Mesenchymal stem cell (in vitro differentiated cells and primary cell): Measurements from ENCODE around the gene ITGB8.

Source experiments
- DNase-seq: peaks from one replicate; pipeline ENCODE4 v3.0.0-alpha.2; 2013
- H2AFZ ChIP-seq: one replicate; pipeline ENCODE4 v1.6.1; 2013; ENCODE audit warnings: low read depth, mild to moderate bottlenecking, control low read depth, inconsistent platforms, low read length, moderate library complexity
- H2AK5ac ChIP-seq: 2 replicates; pipeline ENCODE4 v1.6.1; 2013; ENCODE audit warnings: low read length, moderate library complexity, mild to moderate bottlenecking, inconsistent platforms; ENCODE audit not compliant: severe bottlenecking
- H2BK120ac ChIP-seq: one replicate; pipeline ENCODE4 v1.6.1; 2013; ENCODE audit warnings: low read depth, mild to moderate bottlenecking, inconsistent platforms, low read length, moderate library complexity
- H2BK12ac ChIP-seq, 2 experiments: one replicate each; pipeline ENCODE4 v1.6.1; 2013; ENCODE audit warnings: inconsistent platforms in 2 of 2, low read length in 2 of 2, mild to moderate bottlenecking in 2 of 2, moderate library complexity in 2 of 2, control low read depth in 1 of 2
- H2BK15ac ChIP-seq: one replicate; pipeline ENCODE4 v1.6.1; 2013; ENCODE audit warnings: mild to moderate bottlenecking, low read depth, inconsistent platforms; ENCODE audit not compliant: poor library complexity, severe bottlenecking
- H2BK5ac ChIP-seq: 2 replicates; pipeline ENCODE4 v1.6.1; 2013; ENCODE audit warnings: low read depth, mild to moderate bottlenecking, low read length, control low read depth, inconsistent platforms; ENCODE audit not compliant: poor library complexity, severe bottlenecking
- H3K14ac ChIP-seq, 2 experiments: one replicate each; pipeline ENCODE4 v1.6.1; 2013; ENCODE audit warnings: inconsistent platforms in 2 of 2, low read length in 2 of 2, control low read depth in 1 of 2, mild to moderate bottlenecking in 1 of 2, moderate library complexity in 1 of 2
- H3K18ac ChIP-seq, 2 experiments: one replicate each; pipeline ENCODE4 v1.6.1; 2013; ENCODE audit warnings: inconsistent platforms in 2 of 2, low read length in 2 of 2, control low read depth in 1 of 2, low read depth in 1 of 2, mild to moderate bottlenecking in 1 of 2
- H3K23ac ChIP-seq, 2 experiments: one replicate each; pipeline ENCODE4 v1.6.1; 2013; ENCODE audit warnings: inconsistent platforms in 2 of 2, low read length in 2 of 2, mild to moderate bottlenecking in 2 of 2, moderate library complexity in 2 of 2, control low read depth in 1 of 2
- H3K27ac ChIP-seq: 2 replicates; pipeline ENCODE4 v1.5.1; 2013; ENCODE audit warnings: mild to moderate bottlenecking, moderate library complexity, low read length, control low read depth, inconsistent platforms; ENCODE audit not compliant: poor library complexity, severe bottlenecking
- H3K27me3 ChIP-seq, 2 experiments: 2 replicates each; pipeline versions ENCODE4 v1.6.1 to v1.7.0; 2013; ENCODE audit warnings: low read length in 2 of 2, mild to moderate bottlenecking in 2 of 2, moderate library complexity in 2 of 2, control low read depth in 1 of 2, inconsistent platforms in 1 of 2; ENCODE audit not compliant: control insufficient read depth in 1 of 2, insufficient read depth in 1 of 2
- H3K36me3 ChIP-seq, 2 experiments: 2 replicates each; pipeline versions ENCODE4 v1.6.1 to v1.7.0; 2013; ENCODE audit warnings: low read length in 2 of 2, control low read depth in 1 of 2, inconsistent platforms in 1 of 2, low read depth in 1 of 2, mild to moderate bottlenecking in 1 of 2; ENCODE audit not compliant: insufficient read depth in 2 of 2, control insufficient read depth in 1 of 2
- H3K4ac ChIP-seq, 2 experiments: one replicate each; pipeline ENCODE4 v1.6.1; 2013; ENCODE audit warnings: inconsistent platforms in 2 of 2, low read length in 2 of 2, mild to moderate bottlenecking in 2 of 2, moderate library complexity in 2 of 2, control low read depth in 1 of 2, low read depth in 1 of 2
- H3K4me1 ChIP-seq: 2 replicates; pipeline ENCODE4 v1.6.1; 2013; ENCODE audit warnings: low read depth, low read length, control low read depth; ENCODE audit not compliant: control insufficient read depth, insufficient read depth
- H3K4me2 ChIP-seq: 2 replicates; pipeline ENCODE4 v1.6.1; 2013; ENCODE audit warnings: low read length, mild to moderate bottlenecking, inconsistent platforms; ENCODE audit not compliant: poor library complexity, severe bottlenecking
- H3K4me3 ChIP-seq, 2 experiments: 2 replicates each; pipeline versions ENCODE4 v1.5.1 to v1.7.0; 2013; ENCODE audit warnings: low read length in 2 of 2, mild to moderate bottlenecking in 2 of 2, control low read depth in 1 of 2, low read depth in 1 of 2; ENCODE audit not compliant: insufficient read depth in 1 of 2
- H3K79me1 ChIP-seq: replicated peaks from 2 replicates; pipeline ENCODE4 v1.6.1; 2013; ENCODE audit warnings: mild to moderate bottlenecking, control low read depth, low read length, inconsistent platforms; ENCODE audit not compliant: poor library complexity, severe bottlenecking
- H3K9ac ChIP-seq: 2 replicates; pipeline ENCODE4 v1.7.0; 2013; ENCODE audit warnings: mild to moderate bottlenecking, low read length, moderate library complexity
- H3K9me3 ChIP-seq: 2 replicates; pipeline ENCODE4 v1.7.0; 2013; ENCODE audit warnings: mild to moderate bottlenecking, low read length; ENCODE audit not compliant: control insufficient read depth
- H4K8ac ChIP-seq: one replicate; pipeline ENCODE4 v1.6.1; 2013; ENCODE audit warnings: inconsistent platforms, mild to moderate bottlenecking, low read length, moderate library complexity
- H4K91ac ChIP-seq: one replicate; pipeline ENCODE4 v1.6.1; 2013; ENCODE audit warnings: mild to moderate bottlenecking, low read length, inconsistent platforms
- whole genome bisulfite sequencing: methylation state at CpG from one replicate; pipeline ENCODE4 v1.1.7; 2013; ENCODE audit warnings: mixed read lengths; 5-methylcytosine and 5-hydroxymethylcytosine counted together

Gene ITGB8

DNA sequence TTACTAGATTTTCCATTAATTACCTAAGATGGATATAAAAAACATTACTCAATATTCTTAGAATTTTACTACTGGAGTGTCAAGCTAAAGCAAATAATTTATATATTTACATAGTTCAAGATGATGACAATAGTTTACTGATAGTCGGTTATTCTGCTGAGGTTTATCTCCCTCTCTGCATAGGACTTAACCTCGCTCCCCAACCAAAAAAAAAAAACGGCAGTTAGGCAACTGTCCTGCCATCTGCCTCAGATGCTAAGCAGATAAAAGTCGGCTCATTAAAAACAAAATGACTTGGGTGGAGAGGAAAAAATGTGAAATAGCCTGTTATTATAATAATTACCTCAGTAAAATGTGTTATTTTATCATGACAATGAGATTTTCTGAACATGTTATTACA lies 14.0 kb upstream of the ITGB8 start:
- no peak overlapping the region for H3K14ac ChIP-seq
- H3K9ac ChIP-seq = no peak overlapping the region
- no peak overlapping the region for H4K91ac ChIP-seq
- no peaks in the 10 kb centered on the region for H3K27me3 ChIP-seq
- no peak overlapping the region for H3K4me2 ChIP-seq
- H3K4me3 ChIP-seq = no peak overlapping the region
- H2BK15ac ChIP-seq = no peak overlapping the region
- H2BK12ac ChIP-seq = no peak overlapping the region
- H3K27ac ChIP-seq = no peak overlapping the region
- H4K8ac ChIP-seq = no peak overlapping the region
- H3K4me1 ChIP-seq = no peaks in the 10 kb centered on the region
- no peak overlapping the region for H2BK120ac ChIP-seq
- H2AFZ ChIP-seq = no peak overlapping the region
- no peak overlapping the region for H3K4ac ChIP-seq
- H3K36me3 ChIP-seq = no peaks in the 10 kb centered on the region
- H2BK5ac ChIP-seq = no peak overlapping the region
- H2AK5ac ChIP-seq = no peak overlapping the region
- no peak overlapping the region for H3K18ac ChIP-seq
- no peaks in the 10 kb centered on the region for H3K79me1 ChIP-seq
- DNase-seq = no peak
- 100% methylated on average over 3 of the region's 4 CpGs for WGBS
- H3K9me3 ChIP-seq = no peaks in the 10 kb centered on the region
- H3K23ac ChIP-seq = no peak overlapping the region

DNA sequence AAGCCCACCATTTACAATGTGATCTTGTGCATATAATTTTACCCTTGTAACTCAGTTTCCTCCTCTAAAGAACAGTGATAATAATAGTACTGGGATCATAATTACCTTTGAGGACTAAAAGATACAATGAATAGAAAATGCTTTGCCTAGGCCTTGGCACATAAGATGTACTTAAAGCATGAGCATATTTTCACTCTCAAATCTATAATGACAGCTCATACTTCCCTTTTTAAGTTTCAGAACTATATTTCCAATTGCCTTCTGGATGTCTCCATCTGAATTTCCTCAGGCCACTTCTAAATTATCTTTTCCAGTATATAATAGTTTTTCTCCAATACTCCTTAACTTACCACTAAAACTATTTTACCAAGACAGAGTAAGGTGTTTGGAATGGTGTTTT lies 13.3 kb upstream of the ITGB8 start:
- H3K27me3 ChIP-seq = no peaks in the 10 kb centered on the region
- H3K27ac ChIP-seq = no peak overlapping the region
- no peak overlapping the region for H2BK15ac ChIP-seq
- H2BK12ac ChIP-seq = no peak overlapping the region
- no peak overlapping the region for H2BK5ac ChIP-seq
- no peak overlapping the region for H2AK5ac ChIP-seq
- no peaks in the 10 kb centered on the region for H3K79me1 ChIP-seq
- H3K18ac ChIP-seq = no peak overlapping the region
- H3K4me1 ChIP-seq = no peaks in the 10 kb centered on the region
- no peak overlapping the region for H2AFZ ChIP-seq
- no peak overlapping the region for H4K8ac ChIP-seq
- no peak overlapping the region for H3K14ac ChIP-seq
- H3K36me3 ChIP-seq = no peaks in the 10 kb centered on the region
- H3K9ac ChIP-seq = no peak overlapping the region
- H3K23ac ChIP-seq = no peak overlapping the region
- no peak overlapping the region for H3K4me3 ChIP-seq
- no peaks in the 10 kb centered on the region for H3K9me3 ChIP-seq
- H4K91ac ChIP-seq = no peak overlapping the region
- H3K4me2 ChIP-seq = no peak overlapping the region
- DNase-seq = no peak
- H2BK120ac ChIP-seq = no peak overlapping the region
- H3K4ac ChIP-seq = no peak overlapping the region

DNA sequence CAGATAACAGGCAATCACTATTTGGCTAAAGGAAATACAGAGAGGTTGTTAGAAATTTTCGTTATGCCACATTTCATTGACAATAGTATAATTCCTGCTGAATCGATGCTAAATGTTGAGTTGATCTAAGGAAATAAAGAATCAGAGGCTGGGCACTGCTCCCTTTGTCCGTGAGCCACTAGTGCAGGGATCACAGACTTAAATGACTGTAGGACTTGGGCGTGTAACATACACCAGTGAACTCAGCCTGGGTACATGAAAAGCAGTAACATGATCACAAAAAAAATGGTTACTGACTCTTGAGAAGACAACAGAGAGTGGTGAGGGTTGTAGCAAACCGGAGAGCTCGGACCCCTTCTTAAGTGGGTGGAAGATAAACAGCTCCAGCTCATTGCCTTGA lies 11.8 kb upstream of the ITGB8 start:
- H3K23ac ChIP-seq = no peak overlapping the region
- no peak overlapping the region for H3K14ac ChIP-seq
- no peaks in the 10 kb centered on the region for H3K9me3 ChIP-seq
- no peak overlapping the region for H2AK5ac ChIP-seq
- H2BK15ac ChIP-seq = no peak overlapping the region
- DNase-seq = no peak
- no peaks in the 10 kb centered on the region for H3K27me3 ChIP-seq
- no peaks in the 10 kb centered on the region for H3K36me3 ChIP-seq
- no peaks in the 10 kb centered on the region for H3K79me1 ChIP-seq
- no peak overlapping the region for H3K9ac ChIP-seq
- H3K18ac ChIP-seq = no peak overlapping the region
- no peak overlapping the region for H4K91ac ChIP-seq
- H3K4me2 ChIP-seq = no peak overlapping the region
- H2BK12ac ChIP-seq = no peak overlapping the region
- H2BK120ac ChIP-seq = no peak overlapping the region
- 92% methylated on average over 6 of the region's 6 CpGs for WGBS
- H3K4me1 ChIP-seq = no peaks in the 10 kb centered on the region
- no peak overlapping the region for H4K8ac ChIP-seq
- no peak overlapping the region for H2AFZ ChIP-seq
- H3K27ac ChIP-seq = no peak overlapping the region
- no peak overlapping the region for H3K4ac ChIP-seq
- H2BK5ac ChIP-seq = no peak overlapping the region
- no peak overlapping the region for H3K4me3 ChIP-seq

DNA sequence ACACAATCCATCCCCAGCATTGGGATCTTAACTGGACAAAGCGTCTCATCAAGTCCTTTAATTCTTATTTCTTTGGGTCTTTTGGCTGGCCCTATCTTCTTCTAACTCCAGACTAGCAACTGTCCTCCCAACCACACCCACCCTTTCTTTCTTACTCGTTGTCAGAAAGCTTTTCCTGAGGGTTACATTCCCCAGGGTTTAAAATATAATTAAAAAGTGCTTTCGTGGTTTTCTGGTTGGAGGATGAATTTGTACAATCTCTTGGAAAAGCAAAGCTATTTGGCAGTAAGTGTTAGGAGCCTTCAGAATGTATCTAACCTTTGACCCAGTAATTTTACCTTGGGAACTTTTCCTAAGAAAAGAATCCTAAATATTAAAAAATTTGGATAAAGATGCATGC lies 10.4 kb upstream of the ITGB8 start:
- Histone ChIP-seq H3K79me1 (no peaks in the 10 kb centered on the region), H3K27me3 (no peaks in the 10 kb centered on the region), H3K4me3 (no peak overlapping the region), H3K9me3 (no peaks in the 10 kb centered on the region), H3K4me2 (no peak overlapping the region), H3K9ac (no peak overlapping the region), H2BK5ac (no peak overlapping the region), H3K14ac (no peak overlapping the region), H4K8ac (no peak overlapping the region), H3K36me3 (no peaks in the 10 kb centered on the region), H3K23ac (no peak overlapping the region), H2BK120ac (no peak overlapping the region), H2BK12ac (no peak overlapping the region), H2AFZ (no peak overlapping the region), H2AK5ac (no peak overlapping the region), H3K4me1 (no peaks in the 10 kb centered on the region), H2BK15ac (no peak overlapping the region), H3K4ac (no peak overlapping the region), H3K27ac (no peak overlapping the region), H3K18ac (no peak overlapping the region), H4K91ac (no peak overlapping the region)
- 56% methylated on average over 3 of the region's 3 CpGs for WGBS
- no peak for DNase-seq
